ENCODE measurements around the gene IP6K3.

The IP6K3 gene

DNA sequence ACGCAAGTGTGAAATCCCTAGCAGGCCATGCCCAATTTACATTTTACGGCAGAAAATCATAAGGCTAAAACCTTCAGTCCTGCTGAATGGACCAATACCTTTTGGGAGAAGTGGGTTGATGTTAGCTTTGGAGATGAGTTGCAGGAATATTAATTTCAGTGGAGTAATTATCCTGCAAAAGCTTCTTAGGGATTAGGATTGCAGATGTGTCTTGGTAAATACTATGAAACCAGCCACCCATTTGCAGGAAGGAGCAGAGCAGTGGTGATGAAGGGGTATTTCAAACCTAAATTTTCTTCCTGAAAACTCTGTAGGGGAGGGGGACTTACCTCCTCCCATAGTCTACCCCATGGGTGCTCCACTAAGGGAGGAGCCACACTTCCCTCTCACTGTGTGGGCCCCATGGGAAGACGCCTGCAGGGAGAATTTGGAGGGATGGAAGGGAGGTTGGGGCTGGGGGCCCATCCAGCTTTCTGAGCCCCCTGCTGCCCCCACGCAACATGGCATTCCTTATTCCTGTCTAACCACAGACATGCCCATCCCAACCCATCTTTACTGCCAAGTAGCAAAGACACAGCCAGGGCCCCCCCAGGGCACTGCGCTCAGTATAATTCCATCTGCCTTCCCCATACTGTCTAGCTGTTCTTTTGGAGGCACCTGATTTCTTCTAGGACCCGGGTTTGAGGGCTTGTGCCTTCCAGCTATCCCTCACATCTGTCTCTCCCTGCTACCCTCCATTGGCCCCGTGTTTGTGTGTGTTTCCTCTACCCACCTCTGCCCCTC lies 20.6 kb downstream of the IP6K3 start:
- DNase-seq (ENCODE audit: low read depth in 2 of 3, low spot score in 2 of 3) = no peak

DNA sequence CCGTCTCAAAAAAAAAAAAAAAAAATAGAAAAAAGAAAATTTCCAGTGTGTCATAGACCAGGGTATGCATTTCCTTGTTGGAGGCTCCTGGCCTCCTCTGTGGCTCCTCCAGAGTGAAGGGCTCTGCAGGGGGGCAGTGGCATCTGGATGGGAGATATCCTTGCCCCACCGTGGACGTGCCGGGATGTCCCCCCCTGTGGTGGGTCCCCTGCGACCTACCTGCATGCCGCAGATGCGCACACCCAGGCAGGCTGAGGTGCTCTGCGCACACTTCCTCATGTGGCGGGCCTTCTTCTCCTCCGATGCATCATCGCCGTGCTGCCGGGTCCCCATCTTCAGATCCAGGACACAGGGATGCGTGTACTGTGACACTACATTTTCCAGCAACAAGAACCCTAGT lies 21.5 kb downstream of the IP6K3 start:
- DNase-seq (ENCODE audit: low read depth in 2 of 3, low spot score in 2 of 3) = no peak

DNA sequence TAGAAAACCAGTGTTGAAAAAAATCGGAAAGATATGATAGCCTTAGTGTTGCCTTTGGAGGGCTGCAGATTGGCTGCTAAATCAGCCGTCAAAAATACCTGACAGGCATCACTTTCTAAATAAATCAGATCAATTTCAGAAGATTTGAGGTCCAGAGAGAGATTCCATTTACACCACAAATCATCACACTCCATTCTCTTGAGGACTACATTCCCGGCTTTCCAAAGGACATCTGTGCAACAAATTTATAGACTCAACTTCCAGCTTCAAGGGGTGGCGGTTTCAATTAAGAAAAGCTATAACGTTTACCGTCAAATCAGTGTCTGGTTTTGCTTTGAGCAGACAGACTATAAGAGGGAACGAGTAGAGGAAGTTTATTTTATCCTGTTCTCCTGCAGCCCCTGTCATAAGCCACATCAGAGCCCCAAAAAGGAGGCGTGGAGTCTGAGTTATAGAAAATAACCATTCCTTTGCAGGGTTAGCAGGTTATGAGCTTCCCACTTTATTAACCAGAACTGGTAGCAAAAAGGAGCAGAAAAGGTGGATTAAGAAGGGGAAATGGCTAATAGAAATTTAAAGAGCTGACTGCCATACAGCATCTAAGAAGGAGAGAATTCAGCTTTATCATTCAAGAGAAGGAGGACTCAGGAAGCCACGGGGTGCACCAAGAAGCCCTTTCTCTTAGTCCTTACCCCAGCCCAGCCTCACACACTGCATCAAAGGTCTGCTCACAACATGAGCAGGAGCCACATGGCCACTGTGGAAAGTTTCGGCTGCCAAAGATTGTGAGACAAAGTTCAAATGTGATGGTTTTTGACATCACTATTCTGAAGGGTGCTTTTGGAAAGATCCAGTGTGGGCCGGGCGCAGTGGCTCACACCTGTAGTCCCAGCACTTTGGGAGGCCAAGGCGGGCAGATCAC lies 22.3 kb downstream of the IP6K3 start:
- DNase-seq (ENCODE audit: low read depth in 2 of 3, low spot score in 2 of 3) = no peak

DNA sequence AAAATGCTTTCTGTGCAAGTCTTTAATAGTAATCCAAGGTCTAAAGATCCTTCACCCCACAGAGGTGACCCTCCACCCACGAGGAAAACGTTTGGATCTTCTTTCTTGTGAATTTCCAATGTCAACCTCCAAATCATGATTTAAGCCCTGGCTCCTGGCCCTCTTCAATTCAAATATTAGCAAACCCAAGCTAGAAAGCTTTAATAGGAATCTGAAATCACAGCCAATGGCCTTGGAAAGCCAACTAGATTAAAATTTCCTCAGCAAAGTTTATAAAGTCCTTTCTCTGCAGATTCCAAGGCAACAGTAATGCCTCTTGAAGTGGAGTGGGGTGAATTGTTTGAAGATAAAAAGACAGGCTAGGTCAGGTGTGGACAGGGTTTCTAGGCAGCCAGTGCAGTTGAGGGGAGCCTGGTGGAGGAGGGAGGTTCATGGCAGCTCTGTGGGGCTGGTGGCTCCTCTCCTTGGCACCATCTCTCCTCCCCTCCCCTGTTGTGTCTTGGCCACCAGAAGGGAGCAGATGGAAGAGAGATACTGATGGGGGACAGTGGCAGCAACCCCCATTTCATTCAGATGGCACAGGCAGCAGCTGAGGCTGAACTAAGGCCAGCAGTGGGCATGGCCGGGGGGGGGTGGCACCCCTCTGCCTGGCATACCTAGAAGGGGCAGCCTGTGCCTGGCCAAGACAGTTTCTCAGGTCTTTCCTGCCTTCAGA lies 23.2 kb downstream of the IP6K3 start:
- no peak for DNase-seq (ENCODE audit: low read depth in 2 of 3, low spot score in 2 of 3)

DNA sequence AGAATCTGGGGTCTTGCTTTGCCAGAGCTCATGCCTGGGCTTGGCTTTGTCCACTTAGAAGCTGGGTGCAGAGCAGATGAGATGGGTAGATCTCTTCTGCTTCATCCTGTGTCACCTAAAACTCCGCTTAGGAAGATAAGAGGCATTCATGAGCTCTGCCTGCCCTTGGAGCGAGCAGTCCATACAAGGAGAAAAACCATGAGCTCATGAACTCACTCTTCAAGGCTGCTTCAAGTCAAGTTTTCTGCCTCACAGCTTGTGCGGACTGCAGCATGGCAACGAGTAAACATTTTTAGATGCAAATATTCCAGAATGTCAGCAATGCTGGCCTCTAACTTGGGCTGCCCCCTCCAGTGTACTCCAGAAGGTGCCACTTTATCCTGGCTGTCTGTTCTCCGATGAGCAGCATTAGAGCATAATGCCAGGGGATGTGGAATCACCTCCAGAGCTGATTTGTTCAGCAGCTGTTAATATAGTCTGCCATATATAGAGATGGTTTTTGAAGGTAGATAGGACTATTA lies 24.5 kb downstream of the IP6K3 start:
- DNase-seq (ENCODE audit: low read depth in 2 of 3, low spot score in 2 of 3) = no peak

DNA sequence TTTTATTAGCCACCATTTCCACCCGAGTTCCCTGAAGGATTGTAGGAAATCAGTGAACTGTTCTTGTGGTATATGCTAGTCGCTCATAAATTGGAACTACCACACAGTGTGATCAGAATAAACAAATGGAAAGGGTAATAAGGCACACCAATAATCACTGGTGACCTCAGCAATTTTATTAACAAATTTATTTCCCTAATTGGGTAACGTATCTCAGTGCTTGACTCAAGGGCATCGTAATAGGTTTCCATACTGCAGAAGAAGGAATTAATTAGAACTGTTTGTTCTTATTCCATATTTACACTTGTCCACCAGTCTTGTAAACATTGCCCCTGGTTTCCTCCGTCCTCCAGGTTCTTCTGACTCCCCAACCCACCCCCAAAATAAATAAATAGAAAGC lies 25.2 kb downstream of the IP6K3 start:
- no peak for DNase-seq (ENCODE audit: low read depth in 2 of 3, low spot score in 2 of 3)

DNA sequence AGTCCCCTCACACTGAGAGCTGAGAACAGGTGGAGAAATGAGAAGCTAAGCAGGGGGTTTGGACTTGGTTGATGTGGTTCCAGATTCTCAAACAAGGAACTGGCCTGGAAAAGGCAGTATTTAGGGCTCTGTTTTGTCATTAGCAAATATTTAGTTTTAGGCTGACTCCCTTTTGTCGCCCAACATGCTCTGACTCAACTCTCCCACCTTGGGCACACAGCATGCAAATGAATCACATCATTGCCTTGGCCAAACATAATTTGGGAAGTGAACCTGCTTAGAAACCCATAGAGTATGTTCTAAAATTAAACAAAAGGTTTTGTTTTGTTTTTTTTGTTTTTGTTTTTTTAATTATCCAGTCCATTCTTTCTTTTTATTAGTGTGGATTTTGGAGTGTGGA lies 25.7 kb downstream of the IP6K3 start:
- DNase-seq (ENCODE audit: low read depth in 2 of 3, low spot score in 2 of 3) = no peak

DNA sequence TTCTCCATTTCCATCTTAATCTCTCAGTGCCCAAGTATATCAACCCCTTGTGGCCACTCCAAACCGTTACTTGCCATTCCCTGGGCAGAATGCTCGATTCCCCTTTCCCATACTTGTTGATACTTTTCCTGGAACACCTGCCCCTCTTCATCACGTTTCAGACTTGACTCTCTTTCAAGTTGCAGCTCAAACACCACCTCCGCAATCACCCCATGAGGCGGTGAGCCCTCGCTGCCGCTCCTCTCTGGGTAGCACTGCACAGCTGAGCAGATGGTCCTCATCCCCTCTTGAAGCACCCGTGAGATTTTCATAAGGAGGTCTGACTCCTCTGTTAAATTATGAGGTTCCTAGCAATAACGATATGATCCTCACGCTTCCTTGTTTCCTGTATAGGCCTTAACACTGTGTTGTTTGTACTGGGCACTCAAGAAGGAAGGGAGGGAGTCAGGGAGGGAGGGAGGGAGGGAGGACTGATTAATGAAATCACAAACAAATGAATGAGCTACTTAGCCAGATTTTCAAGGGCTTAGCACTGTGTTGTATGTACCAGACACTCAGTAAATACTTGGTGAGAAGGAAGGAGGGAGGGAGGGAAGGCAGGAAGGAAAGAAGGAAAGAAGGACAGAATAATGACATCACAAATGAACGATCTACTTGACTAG lies 27.2 kb downstream of the IP6K3 start:
- DNase-seq (ENCODE audit: low read depth in 2 of 3, low spot score in 2 of 3) = no peak

DNA sequence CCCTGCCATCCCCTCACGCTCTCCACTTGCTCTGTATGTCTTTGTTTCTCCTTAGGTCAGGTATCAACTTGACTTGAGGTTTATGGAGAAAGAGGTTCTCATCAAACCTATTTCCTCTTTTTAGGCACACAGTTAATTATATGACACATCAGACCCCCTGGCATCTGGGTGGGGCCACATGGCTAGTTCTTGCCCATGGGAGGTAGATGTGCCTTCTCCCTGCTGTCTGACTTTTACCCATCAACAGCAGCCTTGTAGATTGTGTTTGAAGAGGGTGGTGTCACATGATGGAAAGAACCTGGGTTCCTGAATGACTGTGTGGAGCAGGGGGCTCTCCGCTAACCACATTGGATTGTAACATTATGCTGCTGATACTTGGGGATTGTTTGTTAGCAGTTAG lies 28.0 kb downstream of the IP6K3 start:
- DNase-seq (ENCODE audit: low read depth in 2 of 3, low spot score in 2 of 3) = no peak

DNA sequence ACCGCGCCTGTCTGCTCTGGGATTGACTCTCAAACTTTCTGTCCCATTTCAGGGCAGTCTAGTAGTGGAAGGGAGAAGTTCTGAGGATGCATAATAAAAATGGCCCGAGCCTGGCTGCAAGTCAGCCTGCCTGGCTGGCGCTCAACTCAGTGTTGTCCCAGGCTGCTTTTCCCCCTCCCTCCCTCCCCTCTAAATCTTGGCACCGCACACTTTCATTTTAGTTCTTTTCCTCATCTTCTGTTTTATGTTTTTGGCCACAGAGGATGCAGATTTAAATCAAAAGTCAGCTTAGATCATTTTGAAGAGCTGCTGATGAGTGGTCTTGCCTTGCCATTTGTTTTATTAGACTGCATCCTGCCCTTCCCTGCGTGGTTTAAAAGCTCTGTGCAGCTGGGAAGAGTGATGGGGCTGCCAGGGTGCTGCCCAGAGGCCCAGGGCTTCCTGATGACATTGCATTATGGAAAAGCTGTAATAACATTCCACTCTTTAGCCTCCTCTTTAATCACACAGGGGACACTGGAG lies 28.7 kb downstream of the IP6K3 start:
- no peak for DNase-seq (ENCODE audit: low read depth in 2 of 3, low spot score in 2 of 3)

DNA sequence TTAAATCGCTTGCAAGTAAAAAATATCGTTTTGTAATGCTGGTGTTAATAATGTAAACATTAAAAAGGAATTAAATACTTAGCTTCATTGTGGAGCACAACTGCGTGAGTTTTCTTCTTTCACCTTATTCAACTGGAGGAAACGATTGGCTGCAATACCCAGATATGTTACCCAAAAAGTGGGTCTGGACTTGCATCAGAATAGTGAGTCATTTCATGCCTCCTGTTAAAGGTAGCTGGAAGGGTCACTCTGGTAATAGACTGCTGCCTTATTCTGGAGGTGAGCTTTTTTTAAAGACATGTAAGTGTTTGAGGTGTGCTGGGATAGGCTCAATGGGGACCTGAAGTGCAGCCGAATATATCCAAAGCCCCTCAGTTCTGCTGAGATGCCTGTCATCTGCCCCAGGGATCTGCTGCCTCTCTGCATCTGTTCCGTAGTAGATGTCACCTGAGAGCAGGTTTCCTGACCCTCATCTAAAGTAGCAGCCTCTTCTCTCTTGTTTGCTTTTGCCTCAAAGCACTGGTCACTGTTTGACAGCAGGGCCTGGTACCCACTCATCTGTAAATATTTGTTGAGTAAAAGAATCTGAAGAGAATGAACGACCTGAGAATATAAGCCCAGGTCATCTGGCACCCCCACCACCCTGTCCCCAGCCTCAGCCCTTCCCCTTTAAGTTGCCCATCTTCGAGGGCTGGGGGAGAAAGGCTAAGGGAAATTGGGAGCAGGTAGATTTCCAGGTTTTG lies 29.6 kb downstream of the IP6K3 start:
- DNase-seq (ENCODE audit: low read depth in 2 of 3, low spot score in 2 of 3) = no peak

DNA sequence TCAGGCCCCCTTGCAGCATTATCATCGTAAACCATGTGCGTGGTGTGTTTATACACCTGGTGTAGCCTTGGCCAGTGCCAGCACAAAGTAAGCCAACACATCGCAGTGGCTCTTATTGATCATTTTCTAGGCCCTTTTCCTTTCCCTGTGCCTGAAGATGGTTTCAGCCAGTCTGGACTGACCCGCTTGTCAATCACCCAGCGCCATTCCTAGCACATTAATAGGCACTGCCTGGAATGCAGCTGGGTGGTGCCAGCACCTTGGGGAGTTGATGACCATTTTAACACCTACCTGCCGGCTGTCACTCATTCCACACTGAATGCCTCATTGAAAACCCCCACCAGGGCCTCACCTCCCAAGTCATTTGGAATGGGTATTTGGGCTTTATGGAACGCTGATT lies 30.3 kb downstream of the IP6K3 start:
- no peak for DNase-seq (ENCODE audit: low read depth in 2 of 3, low spot score in 2 of 3)

DNA sequence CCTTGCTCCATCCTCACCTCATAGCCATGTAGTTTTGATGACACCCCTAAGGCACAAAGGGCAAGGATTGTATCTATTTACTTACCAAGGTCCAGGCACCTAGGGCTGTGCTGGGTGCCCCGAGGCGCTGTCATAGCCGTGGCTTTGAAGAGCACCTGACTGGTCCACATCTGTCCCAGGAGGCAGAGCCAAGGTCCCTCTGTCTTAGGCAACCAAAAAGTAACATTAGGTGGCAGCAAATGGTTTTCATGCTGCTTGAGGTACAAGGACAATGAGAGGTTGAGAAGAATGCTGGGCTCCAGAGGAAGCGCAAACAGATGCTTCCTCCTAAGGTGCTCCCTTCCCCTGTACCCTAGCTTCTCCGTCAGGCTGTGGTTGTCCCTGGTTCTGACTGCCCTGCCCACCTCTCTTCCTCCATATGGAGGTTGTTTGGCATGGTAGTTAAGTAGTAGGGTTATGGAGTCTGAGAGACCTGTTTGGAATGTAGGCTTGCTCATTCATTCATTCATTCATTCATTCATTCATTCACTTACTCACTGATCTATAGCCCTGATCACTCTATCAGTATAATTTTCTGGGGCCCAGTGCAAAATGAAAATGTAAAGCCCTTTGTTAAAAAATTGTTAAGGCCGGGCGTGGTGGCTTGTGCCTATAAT lies 32.2 kb downstream of the IP6K3 start:
- DNase-seq (ENCODE audit: low read depth in 2 of 3, low spot score in 2 of 3) = no peak

DNA sequence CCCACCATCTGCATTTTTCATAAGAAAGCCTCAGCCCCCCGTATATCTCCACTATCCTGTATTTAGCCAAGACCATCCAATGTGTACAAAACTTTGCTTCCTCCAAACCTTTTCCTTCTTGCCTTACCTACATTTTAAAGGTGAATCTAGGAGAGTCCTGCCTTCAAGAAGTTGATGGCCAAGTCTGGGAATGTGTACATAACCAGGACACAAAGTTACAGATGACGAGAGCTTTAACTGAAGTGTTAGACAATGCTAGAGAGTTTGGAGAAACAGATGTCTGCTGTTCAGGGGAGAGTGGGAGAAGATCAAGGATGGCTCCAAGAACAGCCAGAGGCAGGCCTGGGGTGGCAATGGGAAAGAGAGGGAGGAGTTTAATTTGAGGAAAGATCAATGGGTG lies 32.9 kb downstream of the IP6K3 start:
- no peak for DNase-seq (ENCODE audit: low read depth in 2 of 3, low spot score in 2 of 3)

DNA sequence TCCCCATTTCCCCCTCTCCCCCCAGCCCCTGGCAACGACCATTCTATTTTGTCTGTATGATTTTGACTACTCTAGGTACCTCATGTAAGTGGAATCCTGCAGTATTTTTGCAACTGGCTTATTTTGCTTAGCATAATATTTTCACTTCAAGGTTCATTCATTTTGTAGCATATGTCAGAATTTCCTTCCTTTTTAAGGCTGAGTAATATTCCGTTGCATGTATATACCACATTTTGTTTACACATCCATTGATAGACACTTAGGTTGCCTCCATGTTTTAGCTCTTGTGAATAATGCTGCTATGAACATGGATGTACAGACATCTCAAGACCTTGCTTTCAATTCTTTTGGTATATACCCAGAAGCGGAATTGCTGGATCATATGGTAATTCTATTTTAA lies 33.8 kb downstream of the IP6K3 start:
- no peak for DNase-seq (ENCODE audit: low read depth in 2 of 3, low spot score in 2 of 3)

DNA sequence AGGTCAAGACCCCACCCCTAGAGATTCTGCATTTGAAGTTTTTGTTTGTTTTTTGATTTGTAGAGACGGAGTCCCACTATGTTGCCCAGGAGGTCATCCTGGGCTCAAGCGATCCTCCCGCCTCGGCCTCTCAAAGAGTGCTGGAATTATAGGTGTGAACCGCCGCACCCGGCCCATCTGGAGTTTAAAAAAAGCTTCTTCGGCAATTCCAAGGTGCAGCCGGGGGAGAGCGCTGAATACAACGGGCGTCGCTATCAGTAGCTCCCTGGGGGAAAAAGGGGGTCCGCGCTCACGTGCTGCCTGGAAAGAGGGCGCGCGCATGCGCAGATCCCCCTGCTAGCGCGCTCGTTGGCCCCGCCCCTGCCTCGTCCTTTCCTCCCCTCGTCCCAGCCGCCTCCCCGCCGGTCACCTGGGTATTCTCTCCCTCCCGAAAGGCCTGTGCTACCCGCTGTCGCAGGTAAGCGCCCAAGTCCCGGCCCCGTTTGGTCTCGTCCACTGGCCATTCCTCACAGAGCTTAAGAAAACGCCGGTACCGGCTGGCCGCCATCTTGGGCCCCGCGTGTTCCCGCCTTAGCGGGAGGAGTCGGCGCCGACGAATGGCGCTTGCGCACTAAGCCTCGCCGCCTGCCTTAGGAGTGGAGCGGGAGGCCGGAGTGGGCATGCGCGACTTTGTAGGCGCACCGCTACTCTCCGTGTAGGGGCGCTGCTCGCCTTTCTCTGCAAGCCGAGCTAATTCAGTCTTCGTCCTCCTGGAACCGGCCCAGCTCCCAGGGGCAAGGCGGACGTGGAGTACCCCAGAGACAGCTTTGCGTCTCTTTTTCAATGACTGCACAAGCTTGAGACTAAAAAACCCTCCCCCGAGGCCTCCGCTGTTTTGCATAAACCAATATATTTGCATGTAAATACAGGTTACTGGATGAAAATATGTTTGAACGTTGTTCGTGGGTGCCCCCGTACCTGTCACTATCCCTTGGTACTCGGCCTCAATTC lies 35.3 kb downstream of the IP6K3 start, which contains the start of gene UQCC2:
UQCC2 (minus strand) TSS at position 561 of the 990 bp plus-strand sequence; CDS start at position 547, 14 bp downstream.
- DNase-seq (ENCODE audit: low read depth in 2 of 3, low spot score in 2 of 3) = peak; percentile 91 to 95 (median 94)

DNA sequence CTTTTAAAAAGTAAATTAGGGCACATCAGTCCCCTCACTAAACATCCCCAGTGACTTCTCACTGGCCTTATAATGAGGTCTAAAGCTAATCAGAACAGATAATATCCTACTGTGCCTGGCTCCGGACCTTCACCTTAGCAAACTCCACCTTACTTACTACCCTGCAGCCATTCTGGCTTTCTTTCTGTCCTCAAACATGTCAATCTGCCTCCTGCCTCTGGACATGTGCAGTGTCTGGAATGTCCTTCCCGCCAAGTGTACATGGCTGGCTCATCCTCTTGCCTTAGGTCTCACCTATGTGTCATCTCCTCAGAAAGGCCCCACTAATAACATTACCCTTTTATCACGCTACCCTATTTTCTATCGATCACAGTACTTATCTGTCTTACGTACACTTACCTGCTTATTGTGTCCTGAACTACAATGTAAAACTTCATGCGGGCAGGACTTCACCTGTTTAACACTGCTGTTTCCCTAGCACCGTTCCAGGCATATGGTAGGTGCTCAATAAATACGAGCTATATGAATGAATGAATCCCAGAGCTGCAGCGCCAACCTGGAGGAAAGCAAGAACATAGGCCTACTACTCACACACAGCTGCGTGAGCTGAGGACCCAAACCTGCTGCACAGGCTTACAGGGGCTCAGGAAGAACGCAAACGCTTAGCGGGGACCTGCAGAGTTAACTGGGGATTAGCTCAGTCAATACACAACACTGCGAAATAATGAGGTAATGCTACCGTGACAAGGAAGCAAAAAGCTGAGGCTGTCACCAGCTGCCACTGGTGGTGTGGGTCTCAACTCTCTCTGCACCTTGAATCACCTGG lies 36.2 kb downstream of the IP6K3 start:
- no peak for DNase-seq (ENCODE audit: low read depth in 2 of 3, low spot score in 2 of 3)

All from activated CD8-positive, alpha-beta memory T cell treated with anti-CD3 and anti-CD28 coated beads for 48 hours (primary cell).